Upper lobe of left lung (tissue), 6 donors: ENCODE results near the gene SYCE3. TPM values are rescaled to one million over a fixed set of nuclear protein-coding genes. Genes with fewer than 3 reads are reported as not detected.

ENCODE experiments used
- ATAC-seq, 2 donors: fragments of 200-7000 bp; cut with Tn5 transposase; one replicate each; pipeline ENCODE4 v1.9.1; 2022; ENCODE audit warnings: mild to moderate bottlenecking in 2 of 2, moderate library complexity in 2 of 2; ENCODE audit not compliant: low FRiP score in 2 of 2
- DNase-seq, 2 donors: peaks; one replicate each; pipeline ENCODE4 v3.0.0-alpha.2; 2019 to 2020
- H3K27ac ChIP-seq, 4 donors: fragments of 200-600 bp; sonication (generic); one replicate each; pipeline ENCODE4 v1.5.1; 2016 to 2019
- H3K27me3 ChIP-seq, 4 donors: fragments of 200-600 bp; sonication (generic); one replicate each; pipeline ENCODE4 v1.5.1; 2017 to 2019
- H3K36me3 ChIP-seq, 4 donors: fragments of 200-600 bp; sonication (generic); one replicate each; pipeline ENCODE4 v1.5.1; 2016 to 2019
- H3K4me1 ChIP-seq, 4 donors: fragments of 200-600 bp; sonication (generic); one replicate each; pipeline ENCODE4 v1.5.1; 2018 to 2019
- H3K4me3 ChIP-seq, 4 donors: fragments of 200-600 bp; sonication (generic); one replicate each; pipeline ENCODE4 v1.5.1; 2017 to 2019; ENCODE audit warnings: mild to moderate bottlenecking in 2 of 4, moderate library complexity in 1 of 4
- H3K9me3 ChIP-seq, 4 donors: fragments of 200-600 bp; sonication (generic); one replicate each; pipeline ENCODE4 v1.5.1; 2018 to 2019
- EP300 ChIP-seq, 4 donors: sonication (generic); formaldehyde crosslinking; IDR thresholded peaks; one replicate each; pipeline ENCODE4 v1.5.1; 2017; ENCODE audit warnings: antibody characterized with exemption in 4 of 4, control low read depth in 2 of 4
- POLR2A ChIP-seq, 4 donors: fragments of 450-650 bp; IDR thresholded peaks; one replicate each; pipeline ENCODE4 v1.5.1; 2016 to 2017; ENCODE audit warnings: antibody characterized with exemption in 4 of 4, mild to moderate bottlenecking in 2 of 4
- POLR2AphosphoS5 ChIP-seq, 2 donors: sonication (generic); formaldehyde crosslinking; IDR thresholded peaks; one replicate each; pipeline ENCODE4 v1.5.1; 2017; ENCODE audit warnings: antibody characterized with exemption in 2 of 2
- WGBS, 2 donors: methylation state at CpG; one replicate each; pipeline ENCODE4 v1.1.5; 2017 to 2018; 5-methylcytosine and 5-hydroxymethylcytosine counted together
- total RNA-seq, 6 donors: library from RNA; depleted of rRNA in 4 of 6; stranded (reverse); fragments of >200 nt in 4 of 6; gene quantifications; one replicate each; pipeline versions ENCODE4 v1.1.0 to v1.2.1, GENCODE V29; 2016 to 2021
- TF ChIP-seq, protein P1 (sequence below), 6 experiments: fragments of 450-650 bp in 4 of 6; fragments of 200-600 bp in 2 of 6; sonication (generic) in 2 of 6; IDR thresholded peaks; one replicate each; pipeline ENCODE4 v1.5.1; 2016 to 2019; ENCODE audit warnings: antibody characterized with exemption in 6 of 6
- donor health status: DM: no; HTN: no; CAD: no; lungs with moderate emphysema.
- donor health status: DM: no; HTN: yes; CAD: no; lungs with severe emphysema.

Gene SYCE3
- total RNA-seq, 6 donors from 2014 or later, result 3.4 TPM; not detected in 5

DNA sequence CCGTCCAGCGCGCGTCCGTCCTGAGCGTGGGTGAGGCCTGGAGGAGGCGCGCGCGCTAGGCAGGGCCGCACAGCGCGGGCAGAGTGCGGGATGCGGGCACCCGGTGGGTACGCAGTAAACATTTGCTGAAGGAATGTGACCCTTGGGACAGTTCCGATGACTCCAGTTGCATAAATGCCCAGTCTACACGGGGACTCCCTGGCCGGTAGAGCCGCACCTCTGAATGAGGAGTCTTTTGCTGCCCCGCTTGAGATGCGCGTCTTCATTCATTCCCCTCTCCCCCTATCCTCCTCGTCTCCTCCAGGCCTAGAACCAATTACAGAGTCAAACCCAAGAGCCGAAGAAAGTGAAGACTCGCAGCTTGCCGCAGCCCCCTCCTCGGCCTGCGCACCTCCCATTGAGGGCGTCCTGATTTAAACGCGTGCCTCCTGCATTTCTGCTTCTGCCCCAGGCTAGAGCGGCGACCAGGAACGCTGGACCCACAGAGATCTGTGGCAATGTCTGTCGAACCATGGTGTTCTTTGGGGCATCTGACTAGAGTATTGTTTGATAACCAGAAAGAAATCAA, 20.7 kb upstream of the SYCE3 start:
- H3K9me3 ChIP-seq, result no peaks in the 10 kb centered on the region
- TF ChIP-seq EP300 (IDR thresholded peaks at IDR 0.05) (no peak), POLR2A (IDR thresholded peaks at IDR 0.05) (peak in 1 of 4 donors; percentile 1)
- TF ChIP-seq, protein P1, sequence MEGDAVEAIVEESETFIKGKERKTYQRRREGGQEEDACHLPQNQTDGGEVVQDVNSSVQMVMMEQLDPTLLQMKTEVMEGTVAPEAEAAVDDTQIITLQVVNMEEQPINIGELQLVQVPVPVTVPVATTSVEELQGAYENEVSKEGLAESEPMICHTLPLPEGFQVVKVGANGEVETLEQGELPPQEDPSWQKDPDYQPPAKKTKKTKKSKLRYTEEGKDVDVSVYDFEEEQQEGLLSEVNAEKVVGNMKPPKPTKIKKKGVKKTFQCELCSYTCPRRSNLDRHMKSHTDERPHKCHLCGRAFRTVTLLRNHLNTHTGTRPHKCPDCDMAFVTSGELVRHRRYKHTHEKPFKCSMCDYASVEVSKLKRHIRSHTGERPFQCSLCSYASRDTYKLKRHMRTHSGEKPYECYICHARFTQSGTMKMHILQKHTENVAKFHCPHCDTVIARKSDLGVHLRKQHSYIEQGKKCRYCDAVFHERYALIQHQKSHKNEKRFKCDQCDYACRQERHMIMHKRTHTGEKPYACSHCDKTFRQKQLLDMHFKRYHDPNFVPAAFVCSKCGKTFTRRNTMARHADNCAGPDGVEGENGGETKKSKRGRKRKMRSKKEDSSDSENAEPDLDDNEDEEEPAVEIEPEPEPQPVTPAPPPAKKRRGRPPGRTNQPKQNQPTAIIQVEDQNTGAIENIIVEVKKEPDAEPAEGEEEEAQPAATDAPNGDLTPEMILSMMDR (IDR thresholded peaks at IDR 0.05), result no peak
- peaks cover 15 to 29% (median 23%) of the 10 kb centered on the region in 4 donors for H3K4me1 ChIP-seq
- 6 to 15% methylated on average over 28 to 35 of the region's 37 CpGs for WGBS, 2 donors
- H3K4me3 ChIP-seq, result peak overlapping the region; percentile 70 to 93 (median 89)
- H3K27ac ChIP-seq, result peak overlapping the region; percentile 96 to 99 (median 99)
- DNase-seq, result no peak
- H3K36me3 ChIP-seq, result peaks cover 0 to 15% (median 10%) of the 10 kb centered on the region in 4 donors
- ATAC-seq, result peak; percentile 13 to 61
- no peaks in the 10 kb centered on the region for H3K27me3 ChIP-seq

DNA sequence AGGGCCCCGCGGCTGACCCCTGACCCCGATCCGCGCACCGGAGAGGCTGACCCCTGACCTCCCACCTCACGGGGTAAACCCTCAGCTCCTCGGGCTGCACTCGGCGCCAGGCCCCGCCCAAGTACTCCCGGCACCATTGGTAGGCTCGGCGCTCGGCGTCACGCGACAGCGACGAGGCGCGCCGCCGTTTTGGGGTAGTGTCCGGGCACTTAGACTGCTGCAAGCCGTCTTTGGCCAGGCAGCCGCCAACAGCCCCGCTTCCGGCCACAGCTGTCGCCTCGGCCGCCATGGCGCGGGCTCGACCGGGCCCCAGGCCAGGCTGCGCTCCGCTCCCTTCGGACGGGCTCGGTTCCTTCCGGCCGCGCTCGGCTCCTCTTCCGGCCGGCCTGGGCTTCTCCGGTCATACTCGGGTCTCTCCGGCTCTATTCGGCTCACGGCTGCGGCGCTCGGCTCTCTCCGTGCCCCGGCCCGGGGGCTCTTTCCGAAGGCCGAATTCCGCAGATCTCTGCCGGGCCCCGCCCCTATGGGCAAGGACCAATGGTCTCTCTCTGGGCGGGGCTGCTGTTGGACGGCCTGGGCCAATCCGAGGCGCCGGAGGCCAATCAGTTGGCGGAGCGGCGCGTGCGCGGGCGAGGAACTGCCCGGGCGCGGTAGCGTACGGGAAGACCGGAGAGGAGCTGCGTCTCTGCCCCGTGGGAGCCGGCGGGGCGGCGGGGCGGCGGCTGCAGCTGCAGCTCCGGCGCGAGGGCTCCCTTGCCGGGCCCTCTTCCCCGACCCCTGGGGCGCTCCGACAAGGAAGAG, 20.0 kb upstream of the SYCE3 start, which contains the start of gene CHKB:
Gene CHKB (minus strand): TSS at position 357 of the 801 bp plus-strand sequence. CDS start 68 bp downstream, at position 289.
- Histone ChIP-seq H3K4me3 (peak within 1 kb of the TSS; percentile 70 to 93 (median 89)), H3K27ac (peak within 1 kb of the TSS; percentile 96 to 99 (median 99)), H3K9me3 (no peaks in the 10 kb centered on the region), H3K4me1 (peaks cover 19 to 36% (median 28%) of the 10 kb centered on the region in 4 donors), H3K36me3 (peaks cover 0 to 15% (median 10%) of the 10 kb centered on the region in 4 donors), H3K27me3 (no peaks in the 10 kb centered on the region)
- TF ChIP-seq POLR2A (IDR thresholded peaks at IDR 0.05), result peak in 3 of 4 donors; percentile 53 to 94 (median 92)
- no peak for TF ChIP-seq EP300 (IDR thresholded peaks at IDR 0.05)
- TF ChIP-seq POLR2AphosphoS5 (IDR thresholded peaks at IDR 0.05), result peak; percentile 58 to 69
- TF ChIP-seq, protein P1 (IDR thresholded peaks at IDR 0.05), result no peak
- WGBS, 2 donors, result 0% methylated on average over 11 to 22 of the region's 96 CpGs
- DNase-seq (peak; percentile 98 to 99), ATAC-seq (peak; percentile 99)

DNA sequence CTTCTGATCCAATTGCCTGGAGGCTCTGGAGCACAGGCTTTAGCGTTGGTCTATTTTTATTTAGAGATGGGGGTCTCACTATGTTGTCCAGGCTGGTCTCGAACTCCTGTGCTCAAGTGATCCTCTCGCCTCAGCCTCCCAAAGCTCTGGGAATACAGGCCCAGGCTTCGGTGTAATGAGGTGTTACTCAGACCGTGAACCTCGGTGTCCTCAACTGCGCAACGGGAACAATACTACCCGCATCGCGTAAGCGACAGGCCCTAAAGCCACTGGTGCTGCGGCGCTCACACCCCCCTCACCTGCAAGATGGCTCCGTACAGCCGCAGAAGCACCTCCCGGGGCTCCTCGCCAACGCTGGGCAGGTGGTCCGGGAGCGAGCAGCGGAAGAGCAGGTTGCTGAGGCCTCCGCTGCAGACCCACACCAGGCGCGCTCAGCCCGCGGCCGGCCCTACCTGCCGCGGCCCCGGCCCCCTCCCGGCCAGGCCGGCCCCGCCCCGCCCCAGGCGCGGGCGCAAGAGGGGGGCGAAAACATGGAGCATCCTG, 19.3 kb upstream of the SYCE3 start:
- H3K9me3 ChIP-seq, result no peaks in the 10 kb centered on the region
- peaks cover 0 to 15% (median 10%) of the 10 kb centered on the region in 4 donors for H3K36me3 ChIP-seq
- DNase-seq (no peak), ATAC-seq (no peak)
- H3K27me3 ChIP-seq, result no peaks in the 10 kb centered on the region
- peak overlapping the region; percentile 63 to 93 (median 78) for H3K4me3 ChIP-seq
- WGBS, 2 donors, result 0 to 21% methylated on average over 2 to 14 of the region's 39 CpGs
- peak overlapping the region; percentile 96 to 99 (median 99) for H3K27ac ChIP-seq
- TF ChIP-seq, protein P1 (IDR thresholded peaks at IDR 0.05), result no peak
- TF ChIP-seq EP300 (IDR thresholded peaks at IDR 0.05), result no peak
- no peak for TF ChIP-seq POLR2A (IDR thresholded peaks at IDR 0.05)
- TF ChIP-seq POLR2AphosphoS5 (IDR thresholded peaks at IDR 0.05), result no peak
- H3K4me1 ChIP-seq, result peaks cover 19 to 39% (median 28%) of the 10 kb centered on the region in 4 donors

DNA sequence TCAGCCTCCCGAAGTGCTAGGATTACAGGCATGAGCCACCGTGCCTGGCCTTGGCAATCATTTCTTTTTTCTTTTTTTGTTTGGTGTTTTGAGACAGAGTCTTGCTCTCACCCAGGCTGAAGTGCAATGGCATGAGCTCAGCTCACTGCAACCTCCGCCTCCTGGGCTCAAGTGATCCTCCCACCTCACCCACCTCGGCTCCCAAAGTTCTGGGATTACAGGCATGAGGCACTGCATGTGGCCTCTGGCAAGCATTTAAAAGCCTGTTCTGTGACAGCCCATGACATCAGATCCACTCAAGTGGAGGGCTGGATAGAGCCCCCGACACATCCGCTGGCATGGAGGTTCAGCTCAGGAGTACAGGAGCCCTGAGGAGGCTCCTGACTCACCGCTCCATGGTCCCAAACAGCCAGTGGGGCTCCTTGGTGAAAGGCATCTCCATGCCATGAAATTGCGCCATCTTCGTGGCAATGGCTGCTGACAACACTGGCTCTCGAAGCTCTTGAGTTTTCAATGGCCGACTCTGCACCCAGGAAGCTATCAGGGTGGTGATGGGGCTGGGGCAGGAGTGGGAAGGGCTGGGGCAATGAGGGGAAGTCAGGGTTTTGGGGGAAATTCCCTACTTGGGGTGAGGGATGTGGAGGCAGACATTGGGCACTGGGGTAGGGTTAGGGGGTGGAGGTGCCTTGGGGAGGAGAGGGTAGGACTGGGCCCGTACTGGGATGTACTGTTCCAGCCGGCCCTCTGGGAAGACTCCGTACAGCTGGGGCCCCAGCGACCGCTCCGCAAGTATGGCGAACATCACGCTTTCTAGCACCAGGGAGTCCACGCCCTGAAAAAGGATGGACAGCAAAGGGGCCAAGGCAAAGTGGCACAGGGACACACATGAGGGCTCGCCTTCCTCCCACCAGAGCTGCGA, 18.6 kb upstream of the SYCE3 start:
- WGBS, 2 donors, result 79 to 89% methylated on average over 14 to 22 of the region's 22 CpGs
- Histone ChIP-seq H3K27me3 (no peaks in the 10 kb centered on the region), H3K9me3 (no peaks in the 10 kb centered on the region), H3K4me3 (peak overlapping the region; percentile 63 to 93 (median 78)), H3K4me1 (peaks cover 19 to 39% (median 28%) of the 10 kb centered on the region in 4 donors), H3K27ac (peak overlapping the region; percentile 96 to 99 (median 99)), H3K36me3 (peaks cover 0 to 15% (median 10%) of the 10 kb centered on the region in 4 donors)
- TF ChIP-seq POLR2A (IDR thresholded peaks at IDR 0.05) (no peak), EP300 (IDR thresholded peaks at IDR 0.05) (no peak), POLR2AphosphoS5 (IDR thresholded peaks at IDR 0.05) (no peak)
- TF ChIP-seq, protein P1 (IDR thresholded peaks at IDR 0.05), result no peak
- DNase-seq (no peak), ATAC-seq (no peak)
